ENCODE measurements around the gene RPAP3.

RPAP3 gene

GRCh38 chr12:47742253-47742825 is 36.5 kb upstream of the RPAP3 start:
- no peak for DNase-seq

- peak; percentile 70 for DNase-seq
These were observed 35.5 kb upstream of the RPAP3 start for GRCh38 chr12:47741340-47741703.

GRCh38 chr12:47740606-47741339 is 34.9 kb upstream of the RPAP3 start:
- DNase-seq: no peak

GRCh38 chr12:47739979-47740378 is 34.1 kb upstream of the RPAP3 start:
- no peak for DNase-seq

DNA sequence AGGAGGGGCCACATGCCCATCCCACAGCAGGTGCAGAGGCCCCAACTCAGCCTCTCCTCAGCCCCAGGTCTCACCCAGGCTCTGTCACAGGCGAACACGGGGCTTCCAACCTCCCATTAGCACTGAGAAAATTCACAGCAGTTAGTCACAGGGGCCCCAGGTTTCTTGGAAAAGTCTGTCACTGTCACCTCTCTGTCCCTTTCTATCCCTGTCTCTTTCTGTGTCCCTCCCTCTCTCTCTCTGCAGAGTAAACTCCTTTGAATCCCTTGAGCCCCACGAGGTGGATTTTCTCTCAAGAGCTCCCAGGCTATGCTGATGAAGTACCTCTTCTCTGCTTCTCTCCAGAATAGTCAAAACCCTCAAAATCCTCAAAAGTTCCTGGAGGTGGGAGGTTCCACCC is 33.5 kb upstream of the RPAP3 start:
- DNase-seq: no peak

DNA sequence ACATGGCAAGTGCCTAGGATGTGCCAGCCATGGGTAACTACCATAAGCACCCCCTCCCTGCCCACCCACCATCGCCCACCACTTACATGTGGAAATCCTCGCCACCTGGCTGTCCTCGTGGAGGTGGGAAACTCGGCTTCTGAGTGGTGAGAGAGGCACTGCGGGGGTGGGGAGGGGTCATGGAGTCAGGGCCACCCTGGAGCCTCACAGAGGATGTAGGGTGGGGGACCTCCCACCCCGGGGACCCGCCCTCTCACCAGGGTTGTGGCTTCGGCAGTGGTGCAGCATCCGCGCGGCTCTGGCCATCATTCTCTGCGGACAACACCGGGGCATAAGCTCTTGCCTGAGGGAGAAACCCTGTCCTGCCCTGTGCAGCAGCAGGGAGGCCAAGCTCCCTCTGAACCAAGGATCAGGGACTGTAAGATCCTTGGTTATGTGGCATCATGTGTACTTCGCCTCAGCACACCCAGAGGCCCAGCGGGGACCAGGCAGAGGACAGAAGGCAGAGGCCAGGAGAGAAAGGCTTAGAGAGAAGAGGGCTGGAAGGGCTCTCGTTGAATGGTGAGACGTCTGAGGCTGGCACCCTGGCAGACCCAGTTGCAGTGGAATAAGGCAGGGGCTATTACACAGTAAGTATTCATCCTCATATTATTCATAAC is 32.2 kb upstream of the RPAP3 start:
- no peak for DNase-seq

- DNase-seq: no peak
These were observed 31.2 kb upstream of the RPAP3 start for GRCh38 chr12:47736877-47737676.

DNA sequence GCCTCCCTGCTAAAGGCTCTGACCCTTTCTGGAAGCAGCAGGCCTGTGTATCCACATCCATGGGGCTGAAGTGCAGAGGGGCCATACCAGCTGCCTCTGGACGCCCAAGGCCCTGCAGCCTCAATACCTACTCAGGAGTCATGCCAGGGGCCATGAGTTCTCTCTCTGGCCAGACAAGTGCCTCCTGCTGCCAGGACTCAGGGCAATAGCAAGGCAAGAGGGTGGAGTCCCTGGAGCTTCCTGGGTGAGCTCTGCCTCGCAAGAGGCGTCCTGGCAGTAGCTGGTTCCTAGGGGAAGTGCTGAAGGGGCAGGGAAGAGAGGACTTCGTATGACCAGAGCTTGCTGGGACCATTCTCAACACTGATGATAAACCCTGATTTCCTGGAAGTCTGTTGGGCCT is 30.4 kb upstream of the RPAP3 start:
- no peak for DNase-seq

DNA sequence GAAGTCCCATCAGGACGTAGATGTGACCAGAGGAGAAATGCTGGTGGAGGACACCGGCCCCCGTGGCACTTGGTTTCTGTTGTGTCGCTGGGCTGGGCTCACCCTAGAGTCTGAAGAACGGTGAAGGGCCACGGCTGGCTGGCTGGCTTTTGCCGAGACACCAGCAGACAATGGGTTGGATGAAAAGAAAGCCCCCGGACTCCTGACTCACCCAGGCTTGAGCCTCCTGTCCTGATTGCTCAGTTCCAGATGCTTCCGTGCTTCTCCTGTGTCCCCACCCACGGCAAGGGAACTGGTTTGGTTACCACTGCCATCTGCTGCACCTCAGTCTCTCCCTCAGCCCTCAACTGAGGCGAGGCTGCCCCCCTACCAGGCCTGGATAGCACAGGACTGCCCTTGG is 29.8 kb upstream of the RPAP3 start:
- no peak for DNase-seq

GRCh38 chr12:47734725-47735480 is 29.1 kb upstream of the RPAP3 start:
- DNase-seq: no peak

- DNase-seq: no peak
These were observed 27.3 kb upstream of the RPAP3 start for GRCh38 chr12:47733142-47733541.

- no peak for DNase-seq
These were observed 26.7 kb upstream of the RPAP3 start for GRCh38 chr12:47732504-47732903.

GRCh38 chr12:47731723-47732122 is 25.9 kb upstream of the RPAP3 start:
- DNase-seq: no peak

- no peak for DNase-seq
These were observed 24.5 kb upstream of the RPAP3 start for GRCh38 chr12:47730341-47730744.

GRCh38 chr12:47729233-47729632 is 23.4 kb upstream of the RPAP3 start:
- no peak for DNase-seq

GRCh38 chr12:47725893-47726292 is 20.1 kb upstream of the RPAP3 start:
- no peak for DNase-seq

DNA sequence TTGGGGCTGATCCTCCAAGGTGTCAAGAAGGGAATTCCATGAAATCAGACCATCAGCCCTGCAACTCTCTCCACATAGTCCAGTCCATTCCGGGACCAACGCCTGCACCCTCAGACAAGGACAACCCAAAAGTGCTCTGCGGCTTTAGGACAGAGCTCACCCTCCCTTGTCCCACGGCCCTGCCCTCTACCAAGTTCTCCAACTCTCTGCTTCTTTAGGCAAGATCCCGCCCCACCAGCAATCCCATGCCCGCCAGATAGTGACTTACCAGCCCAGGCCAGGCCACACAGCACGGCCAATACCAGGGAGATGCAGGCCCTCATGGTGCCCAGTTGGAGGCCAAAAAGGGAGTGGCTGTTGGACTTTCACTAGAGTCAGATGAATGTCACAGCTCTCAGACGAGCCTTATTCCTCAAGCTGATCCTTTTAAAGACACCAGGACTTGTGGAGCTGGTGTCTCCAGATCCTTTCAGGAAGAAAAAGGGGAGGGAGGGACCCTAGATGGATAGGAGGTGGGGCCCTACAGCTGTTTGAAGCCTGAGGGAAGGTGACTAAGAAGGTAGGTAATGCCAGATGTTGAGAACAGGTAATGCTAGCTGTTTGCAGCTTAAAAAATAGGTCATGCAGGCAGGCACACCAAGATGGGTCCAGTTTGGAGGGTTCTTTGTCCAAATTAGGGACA is 19.4 kb upstream of the RPAP3 start, which contains the start of gene ENDOU:
ENDOU (minus strand) TSS at position 400 of the 682 bp plus-strand sequence; CDS start at position 323, 77 bp downstream.
- no peak for DNase-seq

- DNase-seq: no peak
These were observed 17.3 kb upstream of the RPAP3 start for GRCh38 chr12:47722941-47723631.

DNA sequence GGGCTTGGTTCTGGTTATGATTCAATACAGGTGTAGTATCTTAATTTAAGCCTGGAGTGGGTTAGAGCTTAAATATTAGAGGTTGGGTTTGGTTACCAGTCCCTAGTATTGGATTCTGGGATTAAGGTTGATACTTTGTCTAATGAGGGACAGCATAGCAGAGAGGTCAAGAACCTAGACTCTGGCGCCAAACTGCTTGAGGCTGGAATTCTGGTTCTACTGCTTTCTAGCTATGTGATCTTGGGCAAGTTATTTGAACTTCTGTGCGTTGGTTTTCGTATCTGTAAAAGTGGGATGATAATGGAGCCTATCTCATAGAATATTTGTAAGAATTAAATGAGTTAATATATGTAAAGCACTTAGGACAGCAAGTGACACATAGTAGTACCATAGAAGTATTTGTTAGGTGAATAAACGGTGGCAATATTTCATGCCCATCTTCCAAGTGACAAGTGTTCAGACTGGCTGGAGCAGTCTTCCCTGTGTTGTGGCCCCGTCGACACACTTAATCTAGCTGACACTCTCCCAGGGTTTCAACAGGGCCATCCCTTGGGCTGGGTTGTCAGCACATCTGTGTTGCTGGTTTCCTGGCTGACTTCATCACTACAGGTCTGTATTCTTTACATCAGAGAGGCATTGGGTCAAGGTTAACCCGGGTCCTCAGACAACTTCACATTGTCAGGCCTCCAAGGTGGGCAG is 16.5 kb upstream of the RPAP3 start:
- DNase-seq: no peak

DNA sequence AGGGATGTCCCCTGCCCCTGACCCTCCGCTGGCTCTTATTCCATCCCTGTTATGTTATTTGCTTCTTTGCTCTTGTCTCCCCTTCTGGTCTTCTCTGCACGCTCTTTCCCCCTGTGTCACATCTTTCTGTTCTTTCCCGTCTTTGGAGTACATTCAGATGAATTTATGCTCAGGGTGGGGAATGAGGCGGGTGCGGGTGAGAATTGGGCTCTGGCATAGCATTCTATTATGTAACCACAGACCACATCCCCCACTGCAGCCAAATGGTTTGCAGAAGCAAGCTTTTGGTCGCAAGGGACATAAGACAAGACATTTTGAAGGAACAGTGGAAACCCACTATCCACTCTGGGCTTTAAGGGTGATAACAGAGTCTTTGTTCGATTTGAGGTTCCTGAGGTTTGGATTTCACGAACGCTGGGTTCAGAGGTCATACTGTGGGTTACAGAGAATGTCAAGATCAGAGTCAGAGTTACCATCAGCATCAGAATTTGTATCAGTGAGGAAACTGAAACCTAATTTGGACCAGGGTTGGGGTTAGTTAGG is 15.7 kb upstream of the RPAP3 start:
- DNase-seq: no peak

- no peak for DNase-seq
These were observed 12.7 kb upstream of the RPAP3 start for GRCh38 chr12:47718531-47718930.
